ENCODE data around the gene MMP1.

The MMP1 gene

GRCh38 chr11:102784380-102784779 lies 13.6 kb downstream of the MMP1 start:
- H3K4me3 ChIP-seq (replicated peaks in 1 of 2; ENCODE audit: low read depth in 2 of 2, low read length in 2 of 2), result no peak overlapping the region
- no peak for TF ChIP-seq CTCF (IDR thresholded peaks at IDR 0.05; ENCODE audit: low read depth, low read length)
- no peak for DNase-seq (ENCODE audit: low read depth in 2 of 2)

DNA sequence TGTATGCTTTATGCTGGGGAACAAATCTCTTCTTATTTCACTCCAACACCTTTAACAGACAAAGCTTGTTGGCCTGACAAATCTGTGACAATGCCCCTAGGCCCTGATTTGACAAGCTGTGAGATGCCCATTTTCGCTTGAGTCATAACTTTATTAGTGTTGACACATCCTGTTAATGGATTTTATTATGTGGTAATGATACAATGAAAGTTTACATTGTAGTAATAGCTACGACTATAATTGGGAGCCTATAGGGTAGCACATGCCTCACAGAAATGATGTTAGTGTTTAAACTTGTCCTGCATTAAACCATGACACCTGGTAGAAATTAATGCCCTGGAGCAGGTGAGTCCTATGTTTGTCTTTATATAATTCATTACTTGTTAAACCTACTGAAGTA lies 14.2 kb downstream of the MMP1 start:
- no peak overlapping the region for H3K4me3 ChIP-seq (replicated peaks in 1 of 2; ENCODE audit: low read depth in 2 of 2, low read length in 2 of 2)
- TF ChIP-seq CTCF (IDR thresholded peaks at IDR 0.05; ENCODE audit: low read depth, low read length), result no peak
- DNase-seq (ENCODE audit: low read depth in 2 of 2), result no peak

DNA sequence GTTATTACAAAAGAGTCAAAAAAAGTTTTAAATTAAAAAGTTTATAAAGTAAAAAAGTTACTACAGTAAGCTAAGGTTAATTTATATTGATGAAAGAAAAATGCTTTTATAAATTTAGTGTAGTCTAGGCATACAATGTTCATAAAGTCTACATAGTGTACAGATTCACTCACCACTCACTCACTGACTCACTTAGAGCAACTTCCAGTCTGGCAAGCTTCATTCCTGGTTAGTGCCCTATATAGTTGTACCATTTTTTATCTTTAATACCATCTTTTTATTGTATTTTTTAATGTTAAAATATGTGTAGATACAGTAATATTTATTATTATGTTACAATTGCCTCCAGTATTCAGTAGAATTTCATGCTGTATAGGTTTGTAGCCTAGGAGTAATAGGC lies 14.9 kb downstream of the MMP1 start:
- no peak for DNase-seq (ENCODE audit: low read depth in 2 of 2)
- H3K4me3 ChIP-seq (replicated peaks in 1 of 2; ENCODE audit: low read depth in 2 of 2, low read length in 2 of 2), result no peak overlapping the region
- TF ChIP-seq CTCF (IDR thresholded peaks at IDR 0.05; ENCODE audit: low read depth, low read length), result no peak

DNA sequence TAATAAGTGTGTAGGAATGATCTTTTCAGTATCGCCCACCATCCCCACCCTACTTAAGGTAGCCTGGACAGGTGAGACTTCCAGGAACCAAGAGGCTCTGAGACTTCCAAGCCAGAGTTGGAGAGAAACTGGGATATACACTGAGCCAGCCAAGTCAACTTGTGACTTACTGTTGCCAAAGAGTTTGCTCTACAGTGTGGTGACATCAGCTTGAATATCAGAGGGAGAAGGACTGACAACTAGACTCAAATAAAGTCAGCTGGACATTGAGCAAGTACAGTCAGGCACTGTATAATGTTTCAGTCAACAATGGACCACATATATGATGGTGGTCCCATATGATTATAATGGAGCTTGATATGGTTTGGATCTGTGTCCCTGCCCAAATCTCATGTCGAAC lies 16.3 kb downstream of the MMP1 start:
- TF ChIP-seq CTCF (IDR thresholded peaks at IDR 0.05; ENCODE audit: low read depth, low read length), result no peak
- DNase-seq (ENCODE audit: low read depth in 2 of 2), result no peak

DNA sequence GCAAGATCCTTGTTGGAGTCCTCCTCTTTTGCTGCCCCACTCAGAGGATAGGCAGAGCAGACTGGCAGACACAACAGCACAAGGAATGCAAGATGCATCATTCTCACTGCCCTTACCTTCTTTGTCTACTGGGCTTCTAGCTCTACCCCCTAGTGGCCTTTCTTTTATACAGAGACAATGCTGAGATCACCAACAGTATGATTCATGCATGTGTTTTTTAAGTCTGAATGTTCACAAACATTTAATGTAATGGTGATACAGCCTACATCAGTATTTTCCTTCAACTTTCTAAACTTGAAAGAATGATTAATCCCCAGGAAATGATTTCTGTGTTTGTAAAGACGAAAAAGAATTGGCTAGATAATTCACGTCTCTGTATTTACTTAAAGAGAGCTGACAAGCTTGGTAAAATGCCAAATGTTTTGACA lies 17.5 kb downstream of the MMP1 start, which contains the start of gene MMP10:
MMP10 (minus strand) TSS at position 138 of the 428 bp plus-strand sequence; CDS start at position 101, 37 bp downstream.
- TF ChIP-seq CTCF (IDR thresholded peaks at IDR 0.05; ENCODE audit: low read depth, low read length), result peak; percentile 75
- H3K4me3 ChIP-seq (replicated peaks in 1 of 2; ENCODE audit: low read depth in 2 of 2, low read length in 2 of 2), result no peak within 1 kb of the TSS
- DNase-seq (ENCODE audit: low read depth in 2 of 2), result peak; percentile 33 to 88

More for the DNA sequence above, 16.3 kb downstream of the MMP1 start:
- no peak overlapping the region for H3K4me3 ChIP-seq (replicated peaks in 1 of 2; ENCODE audit: low read depth in 2 of 2, low read length in 2 of 2)

DNA sequence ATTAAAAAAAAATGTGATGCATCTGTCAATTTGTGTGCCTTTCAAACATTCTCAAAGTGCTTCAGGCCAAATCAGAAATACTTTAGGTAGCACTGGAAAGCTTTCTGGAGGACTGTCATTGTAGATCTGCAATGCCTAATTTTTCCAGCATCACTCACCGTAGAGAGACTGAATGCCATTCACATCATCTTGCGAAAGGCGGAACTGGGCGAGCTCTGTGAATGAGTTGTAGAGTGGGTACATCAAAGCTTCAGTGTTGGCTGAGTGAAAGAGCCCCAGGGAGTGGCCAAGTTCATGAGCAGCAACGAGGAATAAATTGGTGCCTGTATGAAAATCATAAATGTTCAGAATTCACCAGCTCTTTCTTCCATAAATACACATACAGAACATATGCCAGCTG lies 21.5 kb downstream of the MMP1 start:
- TF ChIP-seq CTCF (IDR thresholded peaks at IDR 0.05; ENCODE audit: low read depth, low read length), result no peak
- no peak overlapping the region for H3K4me3 ChIP-seq (replicated peaks in 1 of 2; ENCODE audit: low read depth in 2 of 2, low read length in 2 of 2)
- DNase-seq (ENCODE audit: low read depth in 2 of 2), result no peak

DNA sequence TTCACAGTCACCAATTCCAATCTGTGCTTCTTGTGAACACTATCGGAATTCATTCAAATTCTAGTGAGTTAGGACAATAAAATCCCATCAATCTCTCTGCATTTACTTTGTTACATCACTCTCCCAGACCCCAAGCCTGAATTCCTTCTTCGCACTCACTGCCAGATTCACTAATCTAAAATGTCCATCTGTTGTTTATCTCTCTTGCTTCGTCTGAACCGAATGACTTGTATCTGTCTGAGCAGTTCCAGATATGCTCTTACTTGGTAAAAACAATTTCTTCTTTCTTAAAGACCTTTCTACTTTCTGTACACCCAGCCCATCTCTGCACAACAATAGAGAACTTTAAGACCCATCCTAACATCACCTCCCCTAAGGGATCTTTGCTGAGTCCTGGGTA lies 24.6 kb downstream of the MMP1 start:
- TF ChIP-seq CTCF (IDR thresholded peaks at IDR 0.05; ENCODE audit: low read depth, low read length), result no peak
- no peak for DNase-seq (ENCODE audit: low read depth in 2 of 2)
- H3K4me3 ChIP-seq (replicated peaks in 1 of 2; ENCODE audit: low read depth in 2 of 2, low read length in 2 of 2), result no peak overlapping the region
